Liver (tissue), 9 donors: ENCODE measurements around the gene CSTF3. TPM values are rescaled to one million over a fixed set of nuclear protein-coding genes. Genes with fewer than 3 reads are reported as not detected.

Source experiments
- DNase-seq: peaks from one replicate; pipeline ENCODE4 v3.0.0-alpha.2; 2017; ENCODE audit warnings: low spot score
- H3K27ac ChIP-seq, 2 donors: one replicate each; pipeline ENCODE4 v1.7.0; 2013; ENCODE audit warnings: inconsistent platforms in 2 of 2, low read length in 2 of 2, control low read depth in 1 of 2, low read depth in 1 of 2, mild to moderate bottlenecking in 1 of 2
- H3K27me3 ChIP-seq, 4 donors: one replicate each; pipeline versions ENCODE4 v1.6.1 to v1.7.0; 2013; ENCODE audit warnings: low read length in 3 of 4, inconsistent platforms in 1 of 4, mild to moderate bottlenecking in 1 of 4, moderate library complexity in 1 of 4; ENCODE audit not compliant: control insufficient read depth in 4 of 4, insufficient read depth in 4 of 4
- H3K36me3 ChIP-seq, 4 donors: one replicate each; pipeline versions ENCODE4 v1.6.1 to v1.7.0; 2013; ENCODE audit warnings: low read length in 3 of 4, mild to moderate bottlenecking in 3 of 4, low read depth in 1 of 4, moderate library complexity in 1 of 4; ENCODE audit not compliant: control insufficient read depth in 4 of 4, insufficient read depth in 3 of 4
- H3K4me1 ChIP-seq, 4 donors: one replicate each; pipeline versions ENCODE4 v1.6.1 to v1.7.0; 2013; ENCODE audit warnings: low read length in 3 of 4, mild to moderate bottlenecking in 3 of 4, moderate library complexity in 1 of 4; ENCODE audit not compliant: control insufficient read depth in 4 of 4, insufficient read depth in 4 of 4
- H3K4me3 ChIP-seq, 3 donors: one replicate each; pipeline versions ENCODE4 v1.6.1 to v1.7.0; 2013; ENCODE audit warnings: low read length in 3 of 3, control low read depth in 1 of 3, low read depth in 1 of 3, mild to moderate bottlenecking in 1 of 3
- H3K9ac ChIP-seq, 2 donors: one replicate each; pipeline ENCODE4 v1.7.0; 2013; ENCODE audit warnings: low read length in 2 of 2, mild to moderate bottlenecking in 2 of 2, moderate library complexity in 2 of 2, control low read depth in 1 of 2, low read depth in 1 of 2
- H3K9me3 ChIP-seq, 4 donors: one replicate each; pipeline versions ENCODE4 v1.6.1 to v1.7.0; 2013; ENCODE audit warnings: low read length in 3 of 4; ENCODE audit not compliant: control insufficient read depth in 4 of 4
- ATF3 ChIP-seq: IDR thresholded peaks from 2 replicates; pipeline ENCODE4 v1.6.1; 2016; ENCODE audit warnings: antibody characterized with exemption
- CTCF ChIP-seq: fragments of 150-350 bp; IDR thresholded peaks from 2 replicates; pipeline ENCODE4 v1.5.1; 2017; ENCODE audit warnings: improper control_type of control experiment, low read depth, low read length; ENCODE audit not compliant: missing input control
- EGR1 ChIP-seq, 2 donors: IDR thresholded peaks; 2 replicates each; pipeline ENCODE4 v1.6.1; 2016 to 2018; ENCODE audit warnings: antibody characterized with exemption in 2 of 2, low read depth in 2 of 2
- FOXA1 ChIP-seq: IDR thresholded peaks from 2 replicates; pipeline ENCODE4 v1.6.1; 2016; ENCODE audit warnings: antibody characterized with exemption
- FOXA2 ChIP-seq: IDR thresholded peaks from 2 replicates; pipeline ENCODE4 v1.6.1; 2016; ENCODE audit warnings: antibody characterized with exemption
- GABPA ChIP-seq, 2 donors: IDR thresholded peaks in 1 of 2; conservative IDR thresholded peaks in 1 of 2; 2 replicates each; pipeline ENCODE4 v1.6.1; 2016; ENCODE audit warnings: antibody characterized with exemption in 2 of 2, mild to moderate bottlenecking in 1 of 2, moderate library complexity in 1 of 2
- HNF4A ChIP-seq, 2 donors: conservative IDR thresholded peaks; 2 replicates each; pipeline ENCODE4 v1.6.1; 2016; ENCODE audit warnings: antibody characterized with exemption in 2 of 2, mild to moderate bottlenecking in 2 of 2
- HNF4G ChIP-seq: IDR thresholded peaks from 2 replicates; pipeline ENCODE4 v1.6.1; 2016; ENCODE audit warnings: antibody characterized with exemption
- JUND ChIP-seq, 2 donors: IDR thresholded peaks; 2 replicates each; pipeline ENCODE4 v1.6.1; 2016; ENCODE audit warnings: antibody characterized with exemption in 2 of 2
- MAX ChIP-seq: IDR thresholded peaks from 2 replicates; pipeline ENCODE4 v1.6.1; 2016; ENCODE audit warnings: antibody characterized with exemption
- NR2F2 ChIP-seq: IDR thresholded peaks from 2 replicates; pipeline ENCODE4 v1.6.1; 2016; ENCODE audit warnings: antibody characterized with exemption
- RAD21 ChIP-seq, 2 donors: IDR thresholded peaks; 2 replicates each; pipeline ENCODE4 v1.6.1; 2016; ENCODE audit warnings: antibody characterized with exemption in 2 of 2, mild to moderate bottlenecking in 2 of 2
- REST ChIP-seq: IDR thresholded peaks from 2 replicates; pipeline ENCODE4 v1.6.1; 2016; ENCODE audit warnings: antibody characterized with exemption, mild to moderate bottlenecking
- RXRA ChIP-seq, 2 donors: IDR thresholded peaks; 2 replicates each; pipeline ENCODE4 v1.6.1; 2017 to 2018; ENCODE audit warnings: antibody characterized with exemption in 2 of 2, mild to moderate bottlenecking in 1 of 2
- SP1 ChIP-seq: IDR thresholded peaks from 2 replicates; pipeline ENCODE4 v1.6.1; 2018; ENCODE audit warnings: antibody characterized with exemption, mild to moderate bottlenecking
- TAF1 ChIP-seq: conservative IDR thresholded peaks from 2 replicates; pipeline ENCODE4 v1.6.1; 2016; ENCODE audit warnings: antibody characterized with exemption, mild to moderate bottlenecking
- YY1 ChIP-seq: IDR thresholded peaks from 2 replicates; pipeline ENCODE4 v1.6.1; 2016; ENCODE audit warnings: antibody characterized with exemption, mild to moderate bottlenecking
- ZBTB33 ChIP-seq: IDR thresholded peaks from 2 replicates; pipeline ENCODE4 v1.6.1; 2016; ENCODE audit warnings: antibody characterized with exemption
- WGBS: extraction: QIAGEN DNeasy Blood & Tissue Kit; methylation state at CpG from one replicate; pipeline ENCODE4 v1.1.7; 2013; 5-methylcytosine and 5-hydroxymethylcytosine counted together
- polyA plus RNA-seq, 2 donors: library from polyadenylated mRNA; stranded (reverse) in 1 of 2; unstranded in 1 of 2; fragments of 200-250 nt in 1 of 2; fragments of >200 nt in 1 of 2; fragmentation: Nextera tagmentation in 1 of 2; extraction: Ambion mirVana in 1 of 2; gene quantifications; one replicate each; pipeline versions ENCODE4 v1.2.1 to v1.2.3, GENCODE V29; 2013 to 2015
- total RNA-seq, 2 donors: library from RNA; depleted of rRNA; stranded (reverse); fragments of >200 nt; gene quantifications; one replicate each; pipeline ENCODE4 v1.2.3, GENCODE V29; 2014
- donor health status: healthy.
- donor health status: healthy.
- donor health status: healthy.
- donor health status: healthy.
- donor health status: healthy.

Gene CSTF3
- total RNA-seq, result 10 to 100 TPM in 1 of 2 donors, 1 to 10 TPM in 1; 7.9 to 16.1 TPM
- polyA plus RNA-seq, result 10 to 100 TPM in 1 of 2 donors, 1 to 10 TPM in 1; 8.6 to 20.8 TPM

GRCh38 chr11:33161120-33162005 lies at the start of gene CSTF3:
Gene CSTF3, minus strand, starts transcription at chr11:33161480. Its CDS starts 155 bp downstream, at chr11:33161325.
- peak; percentile 70 for TF ChIP-seq SP1
- TF ChIP-seq YY1, result peak; percentile 99
- TF ChIP-seq ZBTB33, result peak; percentile 97
- peak; percentile 56 to 67 for TF ChIP-seq RAD21 (IDR thresholded peaks at IDR 0.05)
- TF ChIP-seq EGR1 (IDR thresholded peaks at IDR 0.05; ENCODE audit: low read depth in 2 of 2), result peak; percentile 82 to 94
- TF ChIP-seq RXRA (IDR thresholded peaks at IDR 0.05), result peak; percentile 29 to 39
- peak; percentile 84 to 95 for TF ChIP-seq GABPA (IDR thresholded peaks at IDR 0.05 in 1 of 2, conservative IDR thresholded peaks at IDR 0.05 in 1 of 2)
- peak; percentile 89 for TF ChIP-seq MAX
- peak in 1 of 2 donors; percentile 33 for TF ChIP-seq HNF4A (conservative IDR thresholded peaks at IDR 0.05)
- TF ChIP-seq ATF3, result peak; percentile 49
- TF ChIP-seq NR2F2, result no peak
- peak; percentile 55 to 81 for TF ChIP-seq JUND (IDR thresholded peaks at IDR 0.05)
- peak; percentile 70 for TF ChIP-seq CTCF
- peak; percentile 88 for TF ChIP-seq REST
- TF ChIP-seq FOXA1, result no peak
- TF ChIP-seq FOXA2, result no peak
- peak; percentile 88 for TF ChIP-seq TAF1
- TF ChIP-seq HNF4G, result no peak
- Histone ChIP-seq H3K4me3 (peak within 1 kb of the TSS; percentile 58 to 90 (median 83)), H3K9me3 (no peaks in the 10 kb centered on the region), H3K36me3 (no peaks in the 10 kb centered on the region), H3K9ac (peak within 1 kb of the TSS; percentile 89 to 92), H3K27ac (peak within 1 kb of the TSS; percentile 83 to 93), H3K4me1 (peaks cover 3 to 26% (median 12%) of the 10 kb centered on the region in 4 donors), H3K27me3 (no peaks in the 10 kb centered on the region)
- WGBS, result 2% methylated on average over 40 of the region's 40 CpGs
- DNase-seq, result peak; percentile 99
